ENCODE measurements around the gene HAND2.

The HAND2 gene

GRCh38 chr4:173573725-173574124 is 43.7 kb upstream of the HAND2 start:
- TF ChIP-seq TAF1 (IDR thresholded peaks at IDR 0.05; ENCODE audit: borderline replicate concordance, insufficient read depth, low read length) (no peak), POLR2AphosphoS5 (IDR thresholded peaks at IDR 0.05; ENCODE audit: low read depth, low read length) (no peak), REST (IDR thresholded peaks at IDR 0.05; ENCODE audit: insufficient read depth in 1 of 2, low read depth in 2 of 2, low read length in 2 of 2) (no peak), FOXP2 (optimal IDR thresholded peaks at IDR 0.05; ENCODE audit: borderline replicate concordance, extremely low read depth, extremely low read length, insufficient read depth) (no peak), SIN3A (IDR thresholded peaks at IDR 0.05; ENCODE audit: borderline replicate concordance, insufficient read depth, low read length) (no peak)

- no peak for TF ChIP-seq POLR2AphosphoS5 (IDR thresholded peaks at IDR 0.05; ENCODE audit: low read depth, low read length)
- no peak for TF ChIP-seq TAF1 (IDR thresholded peaks at IDR 0.05; ENCODE audit: borderline replicate concordance, insufficient read depth, low read length)
- no peak for TF ChIP-seq SIN3A (IDR thresholded peaks at IDR 0.05; ENCODE audit: borderline replicate concordance, insufficient read depth, low read length)
- TF ChIP-seq FOXP2 (optimal IDR thresholded peaks at IDR 0.05; ENCODE audit: borderline replicate concordance, extremely low read depth, extremely low read length, insufficient read depth) = no peak
These were observed 43.3 kb upstream of the HAND2 start for GRCh38 chr4:173573286-173573685.

DNA sequence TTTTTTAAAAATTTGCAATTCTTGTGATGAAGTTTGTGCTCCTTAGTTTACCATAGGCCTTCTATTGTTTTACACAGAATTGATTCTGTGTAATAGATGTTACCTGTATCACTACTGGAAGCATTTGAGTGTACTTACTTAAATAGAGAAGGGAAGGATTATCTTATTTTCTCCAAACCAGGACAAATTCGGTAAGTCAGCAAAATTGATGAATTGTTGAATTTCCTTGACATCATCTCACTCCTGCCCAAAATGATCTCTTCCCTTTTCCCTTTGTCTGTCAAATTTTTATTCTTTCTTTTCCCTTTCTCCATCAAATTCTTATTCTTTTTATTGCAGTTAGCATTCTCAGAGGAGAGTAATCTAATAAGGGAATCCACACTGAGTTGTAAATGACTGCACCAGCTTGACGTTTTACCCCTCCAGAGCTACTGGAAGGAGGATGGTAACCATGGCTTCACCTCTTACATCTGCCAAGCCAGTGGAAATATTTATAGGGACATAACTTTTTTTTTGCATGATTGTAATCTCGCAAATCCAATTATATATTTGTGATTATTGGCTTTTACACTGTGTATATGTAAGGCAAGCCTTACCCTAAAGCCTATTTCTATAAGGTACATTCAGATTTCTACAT is 42.6 kb upstream of the HAND2 start:
- TF ChIP-seq TAF1 (IDR thresholded peaks at IDR 0.05; ENCODE audit: borderline replicate concordance, insufficient read depth, low read length) (no peak), SIN3A (IDR thresholded peaks at IDR 0.05; ENCODE audit: borderline replicate concordance, insufficient read depth, low read length) (no peak), REST (IDR thresholded peaks at IDR 0.05; ENCODE audit: insufficient read depth in 1 of 2, low read depth in 2 of 2, low read length in 2 of 2) (no peak)

DNA sequence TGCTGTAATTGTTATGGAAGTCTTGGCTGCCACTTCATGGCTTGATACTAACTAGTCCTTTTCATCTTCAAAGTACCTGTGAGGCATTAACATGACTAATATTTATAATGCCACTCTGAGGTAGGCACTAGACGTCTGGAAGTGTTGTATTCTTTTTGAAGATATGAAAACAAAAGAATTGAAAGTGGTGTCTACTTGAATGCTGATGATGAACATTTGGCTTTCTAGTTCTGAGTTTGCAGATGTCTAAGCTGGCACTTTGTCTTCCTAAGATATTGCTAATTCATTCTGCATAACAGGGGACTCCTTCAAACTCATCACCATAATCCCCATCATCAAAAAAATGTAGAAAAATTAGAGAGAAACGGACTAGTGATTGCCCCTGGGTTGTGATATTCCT is 41.6 kb upstream of the HAND2 start:
- TF ChIP-seq POLR2AphosphoS5 (IDR thresholded peaks at IDR 0.05; ENCODE audit: low read depth, low read length) (no peak), TAF1 (IDR thresholded peaks at IDR 0.05; ENCODE audit: borderline replicate concordance, insufficient read depth, low read length) (no peak), REST (IDR thresholded peaks at IDR 0.05; ENCODE audit: insufficient read depth in 1 of 2, low read depth in 2 of 2, low read length in 2 of 2) (no peak), FOXP2 (optimal IDR thresholded peaks at IDR 0.05; ENCODE audit: borderline replicate concordance, extremely low read depth, extremely low read length, insufficient read depth) (no peak), SIN3A (IDR thresholded peaks at IDR 0.05; ENCODE audit: borderline replicate concordance, insufficient read depth, low read length) (no peak)

- no peak for TF ChIP-seq REST (IDR thresholded peaks at IDR 0.05; ENCODE audit: insufficient read depth in 1 of 2, low read depth in 2 of 2, low read length in 2 of 2)
- no peak for TF ChIP-seq FOXP2 (optimal IDR thresholded peaks at IDR 0.05; ENCODE audit: borderline replicate concordance, extremely low read depth, extremely low read length, insufficient read depth)
- no peak for TF ChIP-seq POLR2AphosphoS5 (IDR thresholded peaks at IDR 0.05; ENCODE audit: low read depth, low read length)
- TF ChIP-seq SIN3A (IDR thresholded peaks at IDR 0.05; ENCODE audit: borderline replicate concordance, insufficient read depth, low read length) = no peak
- no peak for TF ChIP-seq TAF1 (IDR thresholded peaks at IDR 0.05; ENCODE audit: borderline replicate concordance, insufficient read depth, low read length)
These were observed 35.3 kb upstream of the HAND2 start for GRCh38 chr4:173565281-173565680.

All from PFSK-1 (cell line).